GM21717 (cell line): ENCODE measurements around the gene ELAC2.
"Not testable (repeated sequence)": the region's sequence is repeated elsewhere in the genome, so short reads cannot be mapped to it uniquely, and the experiment has no call there.

Experiments
- ATAC-seq: cut with Tn5 transposase; IDR thresholded peaks from one replicate; pipeline ENCODE4 v1.9.1; 2021; ENCODE audit warnings: mild to moderate bottlenecking, moderate library complexity; ENCODE audit not compliant: unreplicated experiment

The ELAC2 gene

DNA sequence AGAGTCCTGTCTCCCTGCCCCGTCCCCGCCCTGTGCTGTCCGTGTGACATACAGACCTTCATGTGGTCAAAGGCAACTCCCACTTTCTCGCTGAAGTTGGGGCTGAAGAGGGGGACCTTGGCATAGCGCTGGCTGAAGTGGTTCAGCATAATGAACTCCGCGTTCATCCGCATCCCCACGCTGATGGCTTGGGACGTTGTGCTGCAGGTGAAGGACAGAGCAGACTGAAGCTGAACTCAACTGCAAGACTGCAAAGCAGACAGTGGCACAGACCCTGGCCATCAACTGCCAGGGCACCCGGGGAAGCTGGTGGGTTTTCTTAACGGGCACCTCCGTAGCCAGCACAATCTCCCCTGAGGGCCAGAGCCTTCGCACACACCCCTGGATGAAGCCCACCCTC is 24.2 kb downstream of the ELAC2 start:
- ATAC-seq, result no peak

DNA sequence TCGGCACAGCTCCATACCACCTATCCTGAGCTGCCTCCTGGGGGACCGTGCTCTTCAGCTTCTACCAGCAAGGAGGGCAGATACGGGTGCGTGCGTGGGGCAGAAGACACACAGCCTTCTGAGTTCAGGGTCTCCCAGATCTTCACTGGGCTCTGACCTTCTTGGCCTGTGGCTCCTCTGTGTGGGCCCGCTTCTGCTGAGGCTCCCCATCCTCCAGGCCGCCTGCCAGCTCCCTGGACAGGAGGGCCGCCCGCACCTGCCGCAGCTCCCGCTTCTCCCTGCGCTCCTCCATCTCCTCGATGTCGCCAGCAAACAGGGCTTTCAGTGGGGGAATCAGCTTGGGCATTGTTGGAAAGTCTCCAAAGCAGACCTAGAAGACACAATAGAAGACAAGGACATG is 25.2 kb downstream of the ELAC2 start:
- ATAC-seq, result no peak

DNA sequence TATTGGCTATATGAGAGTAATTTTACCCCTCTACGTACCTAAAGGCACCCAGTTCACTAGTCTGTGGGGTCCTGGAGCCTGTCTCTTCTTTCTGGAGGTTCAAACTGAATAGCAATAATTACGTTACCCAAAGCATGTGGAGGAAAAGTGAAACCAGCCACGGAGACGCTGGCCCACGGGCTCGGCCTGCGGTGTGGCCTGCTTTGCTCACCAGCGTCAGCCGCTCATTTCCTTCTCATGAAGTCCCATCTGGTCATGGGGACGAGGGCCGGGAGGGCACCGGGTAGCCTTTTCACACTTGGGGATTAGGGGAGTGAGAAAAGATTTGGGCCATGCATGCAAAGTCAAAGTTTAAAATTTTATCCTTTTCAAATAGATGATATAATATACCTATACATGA is 26.9 kb downstream of the ELAC2 start:
- no peak for ATAC-seq

DNA sequence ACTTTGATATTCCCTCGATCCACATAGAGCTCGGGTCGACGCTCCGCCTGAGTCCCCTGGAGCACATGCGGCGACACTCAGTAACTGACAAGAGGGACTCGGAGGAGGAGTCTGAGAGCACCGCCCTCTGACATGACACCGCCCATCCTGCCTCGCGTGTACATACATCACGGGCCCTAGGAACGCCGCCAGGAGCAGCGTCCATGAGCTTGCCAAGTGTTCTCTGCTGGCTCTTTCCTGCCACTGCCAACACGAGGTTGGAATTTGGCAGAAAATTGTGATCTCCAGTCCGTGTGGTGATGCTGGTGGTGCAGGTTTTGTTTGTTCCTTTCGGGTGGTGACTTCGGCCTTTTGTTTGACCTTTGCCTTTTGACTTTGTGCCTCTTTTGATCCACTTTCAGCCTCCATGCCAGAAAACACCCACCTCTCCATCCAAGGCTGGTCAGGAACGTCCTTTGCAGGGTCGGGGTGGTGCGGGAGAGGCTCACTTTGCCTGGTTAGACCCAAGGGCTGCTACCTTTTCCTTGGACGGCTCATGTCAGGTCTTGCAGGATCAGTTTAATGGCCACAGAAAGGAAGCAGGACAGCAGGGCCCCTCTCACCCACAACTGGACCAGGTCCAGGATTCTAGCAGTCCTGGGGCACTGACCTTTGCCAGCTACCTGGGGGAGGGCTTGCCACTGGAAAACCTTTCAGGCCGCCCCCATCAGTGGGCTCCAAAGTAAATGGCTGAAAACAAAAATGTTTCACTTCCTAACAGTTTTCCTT is 27.6 kb downstream of the ELAC2 start:
- no peak for ATAC-seq

DNA sequence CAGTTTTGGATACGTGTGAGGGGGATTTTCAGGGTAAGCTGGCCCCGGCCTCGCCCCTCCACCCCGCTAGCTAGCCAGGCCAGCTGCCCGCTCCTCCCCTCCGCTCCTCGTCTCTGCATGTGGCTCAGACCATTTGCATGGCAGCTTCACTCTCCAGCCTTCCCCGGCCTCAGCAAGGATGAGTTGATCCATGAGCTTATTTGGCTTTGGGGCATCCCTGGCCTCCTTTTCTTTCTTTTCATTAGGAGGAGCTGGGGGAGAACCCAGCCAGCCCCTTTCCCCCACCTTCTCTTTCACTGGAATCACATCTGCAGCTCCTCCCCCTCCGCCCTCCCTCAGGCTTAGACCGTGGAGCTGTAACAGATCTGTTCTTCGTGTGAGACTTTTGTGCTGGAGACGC is 30.7 kb downstream of the ELAC2 start:
- no peak for ATAC-seq

DNA sequence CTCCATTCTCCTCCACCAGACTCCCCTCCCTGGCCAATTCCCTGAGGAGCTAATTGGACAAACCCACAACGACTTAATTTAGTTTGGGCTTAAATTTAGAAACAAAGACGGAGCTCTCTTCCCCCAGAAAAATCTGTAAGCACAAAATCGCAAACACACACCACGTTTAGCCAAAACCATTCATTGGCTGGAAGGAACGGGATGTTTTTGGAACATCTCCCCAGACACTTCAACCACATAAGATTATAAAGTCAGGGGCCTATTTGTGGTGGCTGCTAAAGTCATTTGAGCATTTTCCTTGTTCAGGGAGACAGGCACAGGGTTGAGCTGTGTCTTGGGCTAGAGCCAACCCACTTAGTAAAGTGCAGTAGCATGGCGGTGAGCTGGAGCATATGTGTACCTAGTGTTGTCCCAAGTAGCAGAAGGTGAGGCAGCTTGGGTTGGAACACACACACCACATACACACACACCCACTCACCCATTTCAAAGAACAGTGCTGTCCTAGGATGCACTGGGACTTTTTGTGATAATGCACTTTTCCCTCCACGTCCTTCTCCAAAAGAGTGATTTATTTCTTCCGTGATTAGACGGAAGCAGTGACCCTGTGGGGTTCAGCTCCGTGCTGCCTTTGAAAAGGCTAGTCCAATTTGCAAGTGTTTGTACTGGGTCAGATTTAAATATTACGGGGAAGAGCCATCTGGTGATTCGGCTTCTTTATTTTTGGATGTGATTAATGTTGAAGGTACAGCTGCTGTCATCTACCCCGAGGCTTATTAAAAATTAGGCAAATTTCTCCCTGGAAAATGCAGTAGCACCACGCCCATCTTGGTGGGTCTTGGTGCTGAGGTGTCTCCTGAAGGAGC is 32.2 kb downstream of the ELAC2 start:
- ATAC-seq, result no peak

DNA sequence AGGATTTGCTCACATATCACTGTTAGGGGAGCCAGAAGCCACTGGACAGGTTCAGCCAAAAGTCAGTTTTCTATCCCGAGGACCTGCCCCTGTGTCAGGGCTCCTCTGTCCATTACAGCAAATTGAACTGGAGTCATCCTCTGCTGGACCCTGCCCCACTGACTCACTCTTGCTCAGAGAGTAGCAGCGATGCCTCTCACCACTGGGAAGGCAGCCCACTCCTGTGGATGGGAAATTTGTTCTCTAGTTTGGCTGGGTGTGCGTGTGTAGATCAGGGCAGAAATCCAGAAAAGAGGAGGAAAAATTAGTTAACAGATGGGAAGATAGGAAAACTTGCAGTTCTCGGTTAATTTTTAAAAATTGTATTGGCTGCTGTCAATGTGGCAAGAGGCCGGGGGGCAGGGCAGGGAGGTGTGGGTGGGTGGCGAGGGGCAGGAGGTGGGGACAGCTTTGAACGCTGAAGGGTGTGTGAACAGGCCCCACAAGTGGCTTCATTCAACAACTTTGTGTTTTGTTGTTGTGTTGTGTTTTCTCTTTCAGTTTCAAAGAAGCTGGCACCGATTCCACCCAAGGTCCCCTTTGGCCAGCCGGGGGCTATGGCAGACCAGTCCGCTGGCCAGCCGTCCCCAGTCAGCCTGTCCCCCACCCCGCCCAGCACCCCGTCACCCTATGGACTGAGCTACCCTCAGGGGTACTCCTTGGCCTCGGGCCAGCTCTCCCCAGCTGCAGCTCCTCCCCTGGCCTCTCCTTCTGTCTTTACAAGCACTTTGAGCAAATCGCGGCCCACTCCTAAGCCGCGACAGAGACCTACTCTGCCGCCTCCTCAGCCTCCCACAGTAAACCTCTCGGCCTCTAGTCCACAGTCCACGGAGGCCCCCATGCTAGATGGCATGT is 33.6 kb downstream of the ELAC2 start:
- ATAC-seq, result no peak

DNA sequence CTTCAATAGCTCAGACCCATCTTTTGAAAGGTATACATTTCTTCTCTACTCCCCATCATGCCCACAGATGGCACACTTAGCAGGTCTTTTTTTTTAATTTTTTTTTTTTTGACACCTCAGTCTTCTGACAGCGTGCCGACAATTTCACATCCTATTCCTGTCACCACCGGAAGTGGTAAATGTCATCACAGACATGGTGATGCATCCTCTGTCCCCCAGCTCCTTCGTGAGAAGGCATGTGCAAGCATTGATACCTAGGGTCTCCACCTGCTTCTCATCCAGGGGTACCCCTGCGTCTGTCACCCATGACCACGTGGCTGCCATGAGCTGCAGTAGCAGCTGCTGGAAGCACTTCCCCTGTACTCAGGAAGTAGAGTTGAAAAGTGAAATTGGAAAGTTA is 35.6 kb downstream of the ELAC2 start:
- no peak for ATAC-seq

DNA sequence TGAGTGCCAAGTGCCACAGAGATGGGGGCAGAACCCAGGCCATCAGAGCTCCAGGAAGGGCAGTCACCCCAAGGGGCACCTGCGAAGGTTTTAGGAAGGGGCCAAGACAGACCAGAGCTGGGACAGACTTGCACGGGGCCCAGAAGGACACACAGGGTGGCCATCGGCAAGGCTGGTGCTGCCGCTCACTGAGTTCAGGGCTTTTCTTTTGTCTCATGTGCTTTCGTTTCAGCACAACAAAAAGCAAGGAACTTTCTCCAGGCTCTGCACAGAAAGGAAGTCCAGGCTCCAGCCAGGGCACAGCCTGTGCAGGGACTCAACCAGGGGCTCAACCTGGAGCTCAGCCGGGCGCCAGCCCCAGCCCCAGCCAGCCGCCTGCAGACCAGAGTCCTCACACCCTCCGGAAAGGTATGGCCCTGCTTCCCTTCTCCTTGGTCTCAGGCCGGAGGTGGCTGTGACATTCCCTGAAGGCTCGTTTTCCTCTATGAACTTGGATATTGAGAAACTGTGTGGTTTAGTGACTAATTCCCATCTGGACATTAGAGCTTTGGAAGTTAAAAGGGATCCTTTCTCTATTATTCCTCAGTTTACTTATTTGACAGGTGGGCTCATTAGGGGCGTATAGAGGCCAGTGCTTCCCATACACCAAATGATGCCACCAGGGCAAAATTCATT is 37.9 kb downstream of the ELAC2 start:
- no peak for ATAC-seq

DNA sequence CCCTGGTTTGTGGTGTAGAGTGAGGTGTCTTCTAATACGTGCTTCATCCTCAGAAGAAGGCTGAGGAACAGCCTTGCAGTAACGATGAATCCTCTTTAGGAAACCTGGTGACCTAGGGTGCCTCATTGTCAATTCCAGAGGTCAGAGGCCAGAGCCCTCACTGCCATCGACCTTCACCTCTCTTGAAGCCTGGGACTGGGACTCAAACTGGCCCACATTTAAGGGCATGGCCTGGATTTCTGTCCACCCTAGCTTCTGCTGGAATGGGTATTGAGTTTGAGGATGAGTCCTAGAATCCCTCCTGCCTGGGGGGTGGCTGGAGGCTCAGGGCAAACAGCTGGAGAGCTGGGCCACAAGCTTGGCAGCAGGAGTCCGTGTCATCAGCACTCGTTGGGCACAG is 38.6 kb downstream of the ELAC2 start:
- ATAC-seq, result no peak

DNA sequence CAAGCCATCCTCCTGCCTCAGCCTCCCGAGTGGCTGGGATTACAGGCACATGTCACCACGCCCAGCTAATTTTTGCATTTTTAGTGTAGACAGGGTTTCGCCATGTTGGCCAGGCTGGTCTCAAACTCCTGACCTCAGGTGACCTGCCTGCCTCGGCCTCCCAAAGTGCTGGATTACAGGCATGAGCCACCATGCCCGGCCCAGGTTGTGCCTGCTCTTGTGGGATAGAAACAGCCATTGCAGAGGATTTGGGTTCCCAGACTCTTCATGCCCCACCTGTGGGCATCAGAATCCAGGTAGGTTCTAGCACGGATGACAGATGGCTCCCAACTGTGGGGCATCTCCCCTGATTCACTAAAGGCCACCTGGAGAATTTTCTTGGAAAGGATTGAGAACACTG is 39.0 kb downstream of the ELAC2 start:
- ATAC-seq, result not testable (repeated sequence)

DNA sequence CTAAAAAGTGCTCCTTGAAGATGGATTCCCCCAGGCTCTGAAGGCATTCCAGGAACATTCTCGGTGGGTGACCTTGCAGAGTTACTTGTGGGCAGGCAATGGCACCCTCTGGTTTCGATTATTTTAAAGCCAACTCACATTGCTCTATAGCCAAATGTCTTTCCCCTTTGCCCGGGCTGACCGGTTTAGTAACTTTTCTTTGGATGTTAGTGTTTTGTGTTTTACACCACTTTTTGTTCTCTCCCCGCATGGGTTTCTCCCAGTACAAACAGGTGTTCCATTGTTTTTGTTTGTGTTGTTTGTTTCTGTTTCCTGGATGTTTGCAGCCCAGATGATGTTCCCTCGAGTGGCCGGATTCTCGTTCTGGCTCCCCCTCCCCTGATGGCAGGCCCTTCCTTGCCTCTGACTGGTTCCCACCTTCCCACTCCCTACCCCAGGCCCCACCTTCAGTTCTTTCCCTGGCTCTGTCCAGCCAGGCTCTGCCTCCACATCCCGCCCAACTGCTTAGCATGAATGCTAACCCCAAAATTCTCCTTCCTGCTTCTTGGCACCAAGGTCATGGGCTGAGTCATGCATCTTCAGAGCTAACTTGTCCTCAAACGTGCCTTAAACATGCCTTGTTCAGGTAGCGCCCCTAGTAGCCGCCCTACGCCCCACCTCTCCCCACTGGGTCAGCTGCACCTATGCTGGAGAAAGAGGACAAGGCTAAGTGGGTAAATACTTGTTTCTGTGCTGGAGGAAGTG is 40.6 kb downstream of the ELAC2 start:
- no peak for ATAC-seq

DNA sequence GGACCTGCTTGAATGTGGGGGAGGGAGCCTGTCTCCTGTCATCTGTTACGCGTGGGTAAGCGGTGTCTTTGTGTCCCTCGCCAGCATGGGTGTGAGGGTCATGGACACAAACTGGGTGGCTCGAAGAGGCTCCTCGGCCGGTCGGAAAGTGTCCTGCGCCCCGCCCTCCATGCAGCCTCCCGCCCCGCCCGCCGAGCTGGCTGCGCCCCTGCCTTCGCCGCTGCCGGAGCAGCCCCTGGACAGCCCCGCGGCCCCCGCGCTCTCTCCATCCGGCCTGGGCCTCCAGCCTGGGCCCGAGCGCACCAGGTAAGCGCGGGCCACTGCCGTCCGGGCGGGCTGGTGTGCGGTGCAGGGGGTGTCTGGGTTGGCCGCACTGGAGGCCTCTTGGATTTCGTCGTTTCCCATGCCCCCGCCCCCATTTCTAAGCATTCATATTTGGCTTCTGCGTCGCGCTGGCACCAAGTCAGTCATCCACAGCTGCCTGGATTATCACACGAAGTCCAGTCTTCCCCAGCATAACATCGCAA is 43.8 kb downstream of the ELAC2 start:
- no peak for ATAC-seq

DNA sequence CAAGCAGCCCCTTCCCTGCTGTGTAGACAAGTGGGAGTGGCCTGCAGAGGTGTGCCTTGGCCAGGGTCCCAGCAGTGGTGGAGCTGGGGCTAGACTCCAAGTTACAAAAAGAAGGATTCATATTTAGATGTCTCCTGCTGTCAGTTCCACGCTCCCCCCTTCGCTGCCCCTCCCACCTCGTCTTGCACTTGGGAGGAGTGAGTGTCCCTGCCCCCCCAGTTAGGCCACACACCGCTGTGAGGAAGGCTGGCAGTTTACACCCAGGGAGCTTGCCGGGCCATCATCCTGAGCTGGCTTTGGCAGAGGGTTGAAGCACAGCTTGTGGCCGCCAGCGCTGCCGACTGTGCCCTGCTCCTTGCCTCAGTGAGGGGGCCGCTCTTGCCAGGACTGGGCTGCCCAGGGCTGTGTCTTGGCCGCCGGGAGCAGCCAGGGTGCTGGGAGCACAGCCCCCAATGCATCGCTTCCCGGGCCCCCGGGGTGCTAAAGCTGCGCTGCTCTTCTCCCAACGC is 44.3 kb downstream of the ELAC2 start:
- no peak for ATAC-seq

DNA sequence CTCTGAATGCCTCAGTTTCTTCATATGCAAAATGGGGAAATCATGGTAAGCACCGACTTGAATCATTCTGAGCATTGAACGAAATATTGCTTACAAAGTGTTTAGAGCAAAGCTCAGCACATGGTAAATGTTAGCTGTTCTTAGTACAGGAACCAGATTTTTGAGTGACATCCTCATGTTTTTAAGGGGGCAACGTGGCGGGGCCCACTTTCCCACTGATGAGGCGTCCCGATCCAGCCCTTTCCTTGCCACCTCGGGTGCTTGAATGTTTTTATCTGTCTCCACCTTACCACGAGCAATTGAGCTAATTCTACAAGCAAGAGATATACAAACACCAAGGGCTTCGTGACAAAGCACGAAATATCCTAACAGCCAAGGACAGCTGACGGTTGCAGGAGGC is 49.9 kb downstream of the ELAC2 start:
- no peak for ATAC-seq

DNA sequence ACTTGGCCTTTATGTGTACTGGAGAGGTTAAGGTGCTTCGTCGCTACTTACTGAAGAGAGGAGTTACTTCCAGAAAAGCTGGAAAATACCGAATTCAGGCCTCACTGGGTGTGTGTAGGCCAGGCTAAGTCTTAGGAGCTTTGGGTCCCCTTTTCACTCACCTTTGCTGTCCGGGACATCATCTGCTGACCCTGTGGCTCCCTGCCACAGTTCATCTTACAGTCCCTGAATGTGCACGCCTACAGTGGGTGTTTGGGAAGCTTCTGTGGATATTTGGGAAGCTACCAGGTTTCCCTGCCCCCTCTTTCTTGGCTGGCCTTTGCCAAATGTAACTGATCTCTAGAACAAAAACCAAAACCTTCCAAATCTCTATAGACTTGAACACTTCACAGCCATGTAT is 51.4 kb downstream of the ELAC2 start:
- no peak for ATAC-seq

DNA sequence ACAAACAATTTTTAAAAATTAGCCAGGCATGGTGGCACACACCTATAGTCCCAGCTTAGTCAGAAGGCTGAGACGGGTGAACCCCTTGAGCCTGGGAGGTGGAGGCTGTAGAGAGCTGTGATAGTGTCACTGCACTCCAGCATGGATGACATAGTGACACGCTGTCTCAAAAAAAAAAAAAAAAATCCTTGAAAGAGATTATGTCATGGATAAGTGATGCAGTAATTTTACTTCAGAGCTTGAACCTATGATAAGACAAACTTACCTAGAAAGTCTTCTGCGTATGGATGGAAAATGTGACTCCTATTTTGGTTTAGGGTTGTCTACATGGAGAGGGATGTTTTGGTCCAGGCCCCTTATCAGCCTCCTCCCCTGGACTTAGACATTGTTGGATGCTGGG is 51.8 kb downstream of the ELAC2 start:
- no peak for ATAC-seq

DNA sequence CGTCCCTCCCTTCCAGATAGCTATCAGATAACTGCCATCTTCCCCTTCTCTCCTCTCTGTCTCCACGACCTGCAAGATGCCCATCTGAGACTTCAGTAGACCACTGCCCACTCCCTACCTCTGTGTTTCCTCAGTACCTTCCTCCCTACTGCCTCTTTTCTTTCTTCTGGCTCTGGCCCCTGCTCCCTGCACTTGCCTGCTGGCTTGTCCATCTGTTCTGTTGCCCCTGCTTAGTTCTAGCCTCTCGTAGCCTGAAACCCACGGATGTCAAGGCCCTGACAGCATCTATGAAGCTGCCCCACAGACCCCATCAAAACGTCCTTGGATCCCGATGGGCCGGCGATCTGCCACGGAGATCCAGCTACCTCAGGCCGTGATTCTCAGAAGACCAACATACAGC is 53.0 kb downstream of the ELAC2 start:
- ATAC-seq, result no peak

DNA sequence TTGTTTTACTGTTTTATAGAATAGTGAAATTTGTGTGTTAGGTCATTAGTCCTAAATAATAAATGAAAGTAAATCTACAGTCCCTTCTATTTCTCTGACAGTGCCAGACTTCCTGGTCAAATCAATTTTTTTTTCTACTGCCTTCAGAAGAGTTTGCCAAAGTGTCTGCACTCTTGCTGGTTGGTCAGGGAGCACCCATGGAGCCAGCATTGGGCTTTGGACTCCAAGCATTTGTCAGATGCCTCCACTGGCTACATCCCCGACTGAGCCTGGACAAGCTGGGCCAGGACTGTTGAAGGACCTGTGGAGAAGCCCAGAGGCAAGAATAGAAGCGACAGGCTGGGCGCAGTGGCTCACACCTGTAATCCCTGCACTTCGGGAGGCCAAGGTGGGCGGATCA is 53.7 kb downstream of the ELAC2 start:
- no peak for ATAC-seq

DNA sequence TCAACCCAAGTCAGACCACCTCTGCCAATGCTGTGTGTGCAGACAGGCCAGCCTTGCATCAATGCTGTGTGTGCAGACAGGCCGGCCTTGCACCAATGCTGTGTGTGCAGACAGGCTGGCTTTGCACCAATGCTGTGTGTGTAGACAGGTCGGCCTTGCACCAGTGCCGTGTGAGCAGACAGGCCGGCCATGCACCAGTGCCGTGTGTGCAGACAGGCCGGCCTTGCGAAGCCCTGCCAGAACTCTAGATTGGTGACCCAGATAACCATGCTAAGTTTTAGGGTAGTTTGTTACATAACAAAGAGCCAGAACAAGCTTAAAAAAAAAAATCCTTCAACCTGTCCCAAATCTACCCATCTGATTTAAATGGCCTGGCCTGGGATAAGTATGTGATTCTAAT is 54.3 kb downstream of the ELAC2 start:
- ATAC-seq, result no peak
